Lower leg skin (tissue), 3 donors: Measurements from ENCODE around the gene TAOK3.

Experiments used
- CTCF ChIP-seq, 3 donors: fragments of 450-650 bp; IDR thresholded peaks; one replicate each; pipeline ENCODE4 v1.5.1; 2016; ENCODE audit warnings: antibody characterized with exemption in 3 of 3, mild to moderate bottlenecking in 3 of 3, moderate library complexity in 2 of 3
- POLR2A ChIP-seq, 2 donors: fragments of 450-650 bp; IDR thresholded peaks; one replicate each; pipeline ENCODE4 v1.6.1; 2016 to 2017; ENCODE audit warnings: antibody characterized with exemption in 2 of 2, mild to moderate bottlenecking in 1 of 2, moderate library complexity in 1 of 2

GRCh38 chr12:118190266-118190665 lies 182.4 kb downstream of the TAOK3 start:
- TF ChIP-seq CTCF (IDR thresholded peaks at IDR 0.05) (no peak), POLR2A (IDR thresholded peaks at IDR 0.05) (no peak)
